HG03521 (cell line): ENCODE measurements around the gene FANCM.
"Not testable (repeated sequence)": the region's sequence is repeated elsewhere in the genome, so short reads cannot be mapped to it uniquely, and the experiment has no call there.

ENCODE experiments used
- ATAC-seq: cut with Tn5 transposase; IDR thresholded peaks from one replicate; pipeline ENCODE4 v1.9.1; 2021; ENCODE audit warnings: mild to moderate bottlenecking, moderate library complexity; ENCODE audit not compliant: unreplicated experiment

FANCM gene

DNA sequence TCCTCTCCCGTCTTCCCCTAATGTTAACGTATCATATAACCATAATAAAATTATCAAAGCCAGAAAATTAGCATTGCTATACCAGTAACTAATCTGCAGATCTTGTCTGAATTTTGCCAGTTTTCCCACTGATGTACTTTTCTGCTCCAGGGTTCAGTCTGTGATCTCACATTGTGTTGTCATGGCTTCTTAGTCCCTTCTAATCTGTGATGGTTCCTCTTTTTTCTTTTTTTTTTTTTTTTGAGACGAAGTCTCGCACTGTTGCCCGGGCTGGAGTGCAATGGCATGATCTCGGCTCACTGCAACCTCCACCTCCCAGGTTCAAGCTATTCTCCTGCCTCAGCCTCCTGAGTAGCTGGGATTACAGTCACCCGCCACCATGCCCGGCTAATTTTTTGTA lies 6.4 kb downstream of the FANCM start:
- not testable (repeated sequence) for ATAC-seq

DNA sequence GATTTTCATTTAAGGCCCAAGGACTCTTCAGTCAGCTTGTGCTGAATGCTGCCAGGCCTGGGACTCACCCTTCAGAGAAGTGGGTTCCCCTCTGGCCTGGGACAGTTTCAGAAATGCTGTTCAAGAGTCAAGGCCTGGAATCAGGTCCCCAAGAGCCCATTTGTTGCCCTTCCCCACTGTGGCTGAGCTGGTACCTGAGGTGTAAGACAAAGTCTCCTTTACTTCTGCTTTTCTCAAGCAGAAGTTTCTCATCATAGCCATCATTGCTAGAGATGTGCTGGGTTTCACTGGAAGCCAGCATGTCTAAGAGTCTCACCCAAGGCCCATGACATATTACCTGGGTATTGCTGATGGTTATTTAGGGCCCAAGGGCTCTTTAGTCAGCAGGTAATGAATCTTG lies 8.9 kb downstream of the FANCM start:
- ATAC-seq, result peak; percentile 50

DNA sequence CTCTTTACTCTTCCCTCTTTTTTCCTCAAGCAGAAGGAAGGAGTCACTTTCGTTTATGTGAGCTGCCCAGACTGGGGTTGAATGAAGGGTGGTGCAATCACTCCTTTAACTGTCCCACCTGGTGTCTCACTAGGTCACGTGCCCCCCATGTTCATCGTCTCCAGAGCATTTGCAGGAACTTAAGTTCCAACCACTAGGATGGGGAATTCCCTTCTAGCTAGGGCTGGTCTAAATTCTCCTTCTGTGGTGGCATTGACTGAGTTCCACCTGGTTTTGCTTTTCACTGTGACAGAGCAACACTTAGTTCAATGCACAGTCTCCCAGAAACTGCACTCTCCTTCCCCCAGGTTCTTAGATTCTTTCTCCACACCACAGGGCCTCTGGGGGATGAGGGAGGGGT lies 9.5 kb downstream of the FANCM start:
- ATAC-seq, result no peak

DNA sequence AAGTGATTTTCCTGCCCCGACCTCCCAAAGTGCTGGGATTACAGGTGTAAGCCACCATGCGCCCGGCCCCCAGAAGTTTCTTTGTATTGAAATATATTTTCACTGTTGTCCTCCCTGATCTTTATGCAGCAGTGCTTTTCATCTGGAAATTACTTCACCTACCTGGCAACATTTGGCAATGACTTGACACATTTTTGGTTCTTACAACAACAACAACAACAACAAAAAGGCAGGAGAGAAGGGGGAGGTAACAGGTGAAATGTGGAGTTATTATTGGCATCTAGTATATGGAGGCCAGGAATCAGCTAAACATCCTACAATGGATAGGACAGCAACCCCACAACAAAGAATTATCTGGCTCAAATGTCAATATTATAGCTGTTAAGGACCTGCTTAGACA lies 13.9 kb downstream of the FANCM start:
- ATAC-seq, result no peak

DNA sequence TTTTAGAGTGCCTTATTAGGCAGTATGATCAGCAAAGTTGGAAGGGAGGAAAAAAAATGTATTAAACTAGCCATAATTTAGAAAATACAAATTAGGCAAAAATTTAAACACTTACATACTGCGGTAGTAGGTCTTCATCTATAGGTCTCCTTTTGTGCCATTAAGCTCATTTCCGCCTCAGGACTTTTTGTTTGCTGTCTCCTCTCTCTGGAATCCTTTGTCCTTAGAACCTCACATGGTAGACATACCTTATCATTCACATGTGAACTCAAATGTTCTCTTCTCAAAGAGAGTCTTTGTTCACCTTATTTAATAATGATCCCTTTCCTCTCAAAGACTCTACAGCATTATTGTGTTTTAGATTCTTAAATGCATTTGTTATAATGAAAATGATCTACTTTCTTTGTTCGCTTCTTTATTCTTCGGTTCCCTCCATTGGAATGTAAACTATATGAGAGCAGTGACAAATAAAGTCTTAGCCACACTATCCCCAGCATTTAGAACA lies 14.7 kb downstream of the FANCM start:
- ATAC-seq, result no peak

DNA sequence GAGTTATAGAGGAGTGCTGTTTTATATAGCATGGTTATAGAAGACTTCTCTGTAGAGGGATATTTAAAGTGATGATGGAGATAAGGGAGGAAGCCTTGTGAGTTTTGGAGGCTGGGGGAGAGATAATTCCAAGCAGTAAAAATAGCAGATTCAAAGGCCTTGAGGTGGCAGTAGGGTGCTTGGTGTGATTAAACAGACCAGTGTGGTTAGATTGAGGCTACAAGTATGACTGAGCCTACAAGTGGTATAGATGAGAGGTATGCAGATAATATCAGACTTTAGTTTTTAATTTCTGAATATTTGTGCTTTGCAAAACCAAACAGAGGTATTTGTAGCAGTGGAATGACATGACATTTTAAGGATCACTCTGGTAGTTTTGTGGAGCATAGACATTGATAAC lies 20.3 kb downstream of the FANCM start:
- peak; percentile 46 for ATAC-seq

DNA sequence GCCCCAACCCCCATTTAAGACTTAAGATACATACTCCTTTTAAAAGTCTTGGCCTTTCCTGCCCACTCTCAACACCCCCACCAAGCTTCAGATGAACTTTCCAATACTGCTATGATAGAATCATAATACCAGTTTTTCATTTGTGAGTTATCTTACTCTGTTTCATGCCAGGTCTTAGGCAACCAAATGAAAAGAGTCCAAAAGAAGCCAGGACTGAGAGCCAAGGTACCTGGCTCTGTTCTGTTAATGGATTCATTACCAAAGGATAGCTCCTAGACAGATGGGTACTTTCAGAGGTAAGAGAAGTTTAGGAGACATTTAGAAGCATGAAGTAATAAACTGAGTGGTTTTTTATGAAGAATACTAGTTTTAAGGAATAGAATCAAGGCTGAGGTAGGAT lies 34.2 kb downstream of the FANCM start:
- ATAC-seq, result no peak

DNA sequence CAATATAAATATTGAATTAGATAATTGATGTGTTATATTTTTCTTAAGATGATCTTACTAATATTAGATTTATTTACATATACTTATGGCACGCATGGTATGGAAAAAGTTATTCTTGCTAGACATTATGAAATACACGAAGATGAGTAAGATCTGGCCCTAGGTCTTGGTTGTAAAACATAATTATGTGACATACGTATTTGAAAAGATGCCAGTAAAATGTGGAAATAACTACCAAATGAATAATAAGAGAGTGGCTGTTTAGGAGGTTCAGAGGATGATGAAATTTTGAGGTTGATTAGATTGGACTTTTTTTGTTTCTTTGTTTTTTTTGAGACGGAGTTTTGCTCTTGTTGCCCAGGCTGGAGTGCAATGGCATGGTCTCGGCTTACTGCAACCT lies 41.3 kb downstream of the FANCM start:
- no peak for ATAC-seq

DNA sequence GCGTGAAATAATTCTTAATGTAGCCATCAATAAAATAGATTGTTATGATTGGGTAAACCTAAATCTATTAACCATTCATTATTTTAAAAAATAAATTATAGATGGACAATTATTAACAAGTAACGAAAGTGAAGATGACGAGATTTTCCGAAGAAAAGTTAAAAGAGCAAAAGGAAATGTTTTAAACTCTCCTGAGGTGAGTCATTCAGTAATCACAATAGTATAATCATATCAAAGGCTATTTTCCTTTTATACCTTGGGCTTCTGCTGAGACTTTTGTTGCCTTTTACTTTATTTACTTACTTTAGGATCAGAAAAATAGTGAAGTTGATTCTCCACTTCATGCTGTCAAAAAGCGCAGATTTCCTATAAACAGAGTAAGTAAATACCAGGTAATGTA lies 45.6 kb downstream of the FANCM start:
- ATAC-seq, result no peak

DNA sequence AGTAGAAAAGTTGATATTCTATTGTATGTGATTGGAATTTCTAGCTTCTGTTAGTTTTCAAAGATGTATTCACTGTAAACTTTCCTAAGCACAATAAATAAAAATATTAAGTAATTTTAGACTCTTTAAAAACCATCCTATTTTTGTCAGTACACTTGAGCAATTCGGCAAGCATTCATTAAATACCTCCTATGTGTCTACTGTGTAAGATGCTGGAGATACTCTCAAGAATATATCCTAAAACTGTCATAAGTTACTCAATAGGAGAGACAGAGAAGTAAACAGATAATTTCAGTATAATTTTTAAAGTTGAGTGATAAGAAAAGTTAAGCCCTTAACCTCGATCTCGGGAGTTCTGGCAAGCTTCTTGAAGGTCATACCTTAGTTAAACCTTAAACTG lies 46.1 kb downstream of the FANCM start:
- no peak for ATAC-seq

DNA sequence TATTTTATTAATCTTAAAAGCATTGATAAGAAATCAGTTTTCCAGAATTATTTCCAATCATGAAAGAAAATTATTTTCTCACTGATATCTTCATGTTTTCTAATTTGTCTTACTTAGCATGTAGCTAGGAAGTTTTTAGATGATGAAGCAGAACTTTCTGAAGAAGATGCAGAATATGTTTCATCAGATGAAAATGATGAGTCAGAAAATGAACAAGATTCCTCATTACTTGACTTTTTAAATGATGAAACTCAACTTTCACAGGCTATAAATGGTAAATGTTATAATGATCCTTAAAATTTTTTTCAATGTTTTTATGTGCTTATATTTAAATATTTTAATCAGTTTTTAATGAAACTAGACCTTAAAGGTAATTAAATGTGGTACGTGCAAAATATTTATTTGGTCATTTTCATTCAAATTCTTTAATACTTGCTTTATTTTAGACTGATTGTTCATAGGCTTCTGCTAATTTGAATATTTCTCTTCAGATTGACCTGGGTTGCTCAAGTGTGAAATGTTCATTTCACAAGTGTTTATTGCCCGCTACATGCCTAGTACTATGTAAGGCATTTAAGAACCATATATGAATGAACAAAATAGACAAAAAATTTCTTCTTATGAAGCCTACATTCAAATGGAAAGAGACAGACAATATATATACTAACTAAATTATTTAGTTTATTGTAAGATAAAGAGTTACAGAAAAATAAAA lies 49.5 kb downstream of the FANCM start:
- ATAC-seq, result no peak

DNA sequence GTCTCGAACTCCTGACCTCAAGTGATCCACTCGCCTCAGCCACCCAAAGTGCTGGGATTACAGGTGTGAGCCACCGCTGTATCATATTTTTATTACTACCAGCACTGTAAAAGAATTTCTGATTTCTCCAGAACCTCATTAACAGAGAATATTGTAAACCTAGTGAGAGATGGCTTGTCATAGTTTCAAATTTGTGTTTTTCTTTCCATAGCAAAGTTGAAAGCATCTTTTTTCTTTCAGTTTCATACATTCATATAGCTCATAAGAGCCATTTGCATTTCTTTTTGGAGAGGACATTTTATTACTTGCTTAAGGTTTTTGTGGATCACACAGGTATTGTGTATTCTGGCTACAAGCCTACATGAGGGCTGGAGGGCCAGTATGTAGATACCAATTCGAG lies 59.2 kb downstream of the FANCM start:
- no peak for ATAC-seq

DNA sequence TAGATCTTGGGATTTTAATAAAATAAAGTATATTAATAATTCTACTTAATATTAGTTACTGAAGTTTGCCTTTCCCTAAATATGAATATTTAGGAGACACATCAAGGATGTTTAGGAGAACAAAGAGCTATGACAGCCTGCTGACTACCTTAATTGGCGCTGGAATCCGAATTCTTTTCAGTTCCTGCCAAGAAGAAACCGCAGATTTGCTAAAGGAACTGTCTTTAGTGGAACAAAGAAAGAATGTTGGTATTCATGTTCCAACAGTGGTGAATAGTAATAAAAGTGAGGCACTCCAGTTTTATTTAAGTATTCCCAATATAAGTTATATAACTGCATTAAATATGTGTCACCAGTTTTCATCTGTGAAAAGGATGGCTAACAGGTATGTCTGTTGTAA lies 62.8 kb downstream of the FANCM start:
- no peak for ATAC-seq

DNA sequence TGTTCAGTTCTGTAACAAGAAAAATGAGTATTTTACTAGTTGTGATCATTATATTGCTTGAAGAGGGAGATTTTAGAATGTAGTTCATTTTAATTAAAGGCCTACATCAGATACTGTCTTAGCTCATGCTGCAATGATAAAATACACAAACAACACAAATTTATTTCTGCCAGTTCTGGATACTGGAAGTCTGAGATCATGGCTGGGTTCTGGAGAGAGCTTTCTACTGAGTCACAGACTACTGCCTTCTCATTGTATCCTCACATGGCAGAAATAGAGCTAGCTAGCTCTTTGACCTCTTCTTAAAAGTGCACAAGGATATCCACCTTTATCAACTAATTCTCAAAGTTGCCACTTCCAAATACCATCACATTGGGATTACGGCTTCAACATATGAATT lies 63.5 kb downstream of the FANCM start:
- no peak for ATAC-seq

DNA sequence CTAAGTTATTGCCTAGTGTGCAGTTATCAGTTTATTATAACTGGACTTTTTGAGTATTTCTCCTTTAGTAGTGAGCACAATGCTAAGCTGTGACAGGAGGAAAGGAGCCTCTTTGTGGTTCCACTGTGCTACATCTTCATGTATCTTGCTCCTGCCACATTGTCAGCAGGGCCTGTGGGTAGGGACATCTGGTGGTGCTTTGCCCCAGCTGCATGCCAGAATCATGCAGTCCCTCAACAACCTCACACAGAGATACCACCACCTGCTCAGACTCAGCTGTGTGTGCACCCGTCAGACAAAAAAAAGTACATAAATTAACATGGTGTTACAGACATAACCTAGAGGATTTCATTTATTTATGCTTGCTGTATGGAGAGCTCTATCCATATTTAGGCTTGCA lies 66.2 kb downstream of the FANCM start:
- ATAC-seq, result peak; percentile 77

DNA sequence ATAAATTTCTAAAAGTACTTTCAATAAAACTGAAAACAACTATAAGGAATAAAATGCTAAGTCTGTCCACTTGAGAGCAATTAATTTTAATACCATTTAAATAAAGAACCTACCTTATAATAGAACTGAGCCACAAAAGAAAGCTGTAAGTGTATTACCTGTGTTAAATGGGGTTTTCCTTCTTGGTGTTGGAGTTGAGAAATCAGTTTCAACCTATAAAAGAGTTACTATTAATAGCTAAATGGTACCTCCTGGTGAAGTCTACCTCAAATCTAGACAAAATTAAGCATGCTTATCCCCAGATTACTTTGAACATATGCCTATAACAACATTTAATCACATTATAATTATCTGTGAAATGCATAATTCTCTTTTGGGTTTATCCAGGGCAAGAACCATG lies 68.5 kb downstream of the FANCM start:
- ATAC-seq, result no peak

DNA sequence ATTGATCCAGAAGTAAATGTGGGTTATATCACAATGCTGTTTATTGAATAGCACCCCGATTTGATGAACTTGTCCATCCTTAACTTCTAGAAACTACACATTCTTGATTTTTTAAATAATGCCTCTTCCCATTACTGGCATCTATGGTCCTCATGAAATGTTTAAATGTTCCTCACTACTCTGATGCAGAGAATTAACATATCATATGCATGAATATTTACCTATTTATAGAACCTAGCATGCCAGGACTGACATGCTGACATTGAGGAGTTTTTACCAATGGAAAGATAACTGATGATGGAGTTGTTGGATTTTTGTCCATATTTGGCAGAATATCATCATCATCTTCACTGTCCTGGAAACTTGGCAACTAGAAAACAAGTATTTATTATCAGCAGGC lies 74.4 kb downstream of the FANCM start:
- no peak for ATAC-seq

DNA sequence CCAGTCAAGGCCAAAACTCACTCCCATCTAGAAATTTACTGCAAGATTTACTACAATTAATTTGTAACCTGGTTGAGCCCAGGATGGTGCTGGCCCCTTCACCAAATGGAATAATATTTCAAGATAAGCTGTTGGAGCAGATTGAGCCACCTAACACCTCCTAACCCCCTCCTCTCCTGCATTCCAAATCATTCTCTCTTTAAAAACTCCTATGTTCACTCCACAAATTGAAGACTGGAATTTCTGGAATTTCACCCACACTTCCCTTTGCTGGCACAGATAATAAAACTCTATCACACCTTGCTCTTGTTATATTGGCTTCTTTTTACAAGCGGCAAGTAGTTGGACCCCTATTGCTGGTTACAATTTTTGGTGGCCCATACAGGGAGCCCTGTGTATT lies 75.6 kb downstream of the FANCM start:
- ATAC-seq, result no peak

DNA sequence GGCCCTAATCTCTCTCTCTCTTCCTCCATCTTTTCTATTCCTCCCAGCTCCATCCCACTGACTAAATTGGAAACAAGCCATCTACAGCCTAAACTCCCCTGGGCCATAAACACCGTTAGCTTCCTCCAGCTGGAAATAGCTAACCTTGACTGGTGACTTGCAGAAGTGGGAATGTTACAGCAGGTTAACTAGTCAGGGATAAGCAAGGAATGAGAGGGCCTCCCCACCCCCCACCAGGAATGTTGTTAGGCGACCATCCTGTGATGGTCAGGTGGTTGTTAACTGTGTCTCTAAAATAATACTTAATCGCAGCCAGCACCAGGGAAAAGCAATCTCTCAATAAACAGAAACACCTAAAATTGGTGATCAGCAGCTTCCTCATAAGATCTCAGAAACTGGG lies 76.5 kb downstream of the FANCM start:
- no peak for ATAC-seq

DNA sequence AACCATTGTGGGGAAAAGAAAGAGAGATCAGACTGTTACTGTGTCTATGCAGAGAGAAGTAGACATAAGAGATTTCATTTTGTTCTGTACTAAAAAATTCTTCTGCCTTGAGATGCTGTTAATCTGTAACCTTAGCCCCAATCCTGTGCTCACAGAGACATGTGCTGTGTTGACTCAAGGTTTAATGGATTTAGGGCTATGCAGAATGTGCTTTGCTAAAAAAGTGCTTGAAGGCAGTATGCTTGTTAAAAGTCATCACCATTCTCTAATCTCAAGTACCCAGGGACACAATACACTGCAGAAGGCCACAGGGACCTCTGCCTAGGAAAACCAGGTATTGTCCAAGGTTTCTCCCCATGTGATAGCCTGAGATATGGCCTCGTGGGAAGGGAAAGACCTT lies 78.0 kb downstream of the FANCM start:
- ATAC-seq, result not testable (repeated sequence)

DNA sequence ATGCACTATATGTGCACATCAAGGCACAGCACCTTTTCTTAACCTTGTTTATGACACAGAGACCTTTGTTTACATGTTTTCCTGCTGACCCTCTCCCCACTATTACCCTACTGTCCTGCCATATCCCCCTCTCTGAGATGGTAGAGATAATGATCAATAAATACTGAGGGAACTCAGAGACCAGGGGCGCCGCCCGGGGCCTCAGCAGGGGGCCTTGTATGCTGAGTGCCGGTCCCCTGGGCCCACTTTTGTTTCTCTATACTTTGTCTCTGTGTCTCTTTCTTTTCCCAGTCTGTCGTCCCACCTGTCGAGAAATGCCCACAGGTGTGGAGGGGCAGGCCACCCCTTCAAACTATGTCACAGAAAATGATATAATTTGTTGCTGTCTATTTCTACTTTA lies 78.6 kb downstream of the FANCM start:
- ATAC-seq, result not testable (repeated sequence)

DNA sequence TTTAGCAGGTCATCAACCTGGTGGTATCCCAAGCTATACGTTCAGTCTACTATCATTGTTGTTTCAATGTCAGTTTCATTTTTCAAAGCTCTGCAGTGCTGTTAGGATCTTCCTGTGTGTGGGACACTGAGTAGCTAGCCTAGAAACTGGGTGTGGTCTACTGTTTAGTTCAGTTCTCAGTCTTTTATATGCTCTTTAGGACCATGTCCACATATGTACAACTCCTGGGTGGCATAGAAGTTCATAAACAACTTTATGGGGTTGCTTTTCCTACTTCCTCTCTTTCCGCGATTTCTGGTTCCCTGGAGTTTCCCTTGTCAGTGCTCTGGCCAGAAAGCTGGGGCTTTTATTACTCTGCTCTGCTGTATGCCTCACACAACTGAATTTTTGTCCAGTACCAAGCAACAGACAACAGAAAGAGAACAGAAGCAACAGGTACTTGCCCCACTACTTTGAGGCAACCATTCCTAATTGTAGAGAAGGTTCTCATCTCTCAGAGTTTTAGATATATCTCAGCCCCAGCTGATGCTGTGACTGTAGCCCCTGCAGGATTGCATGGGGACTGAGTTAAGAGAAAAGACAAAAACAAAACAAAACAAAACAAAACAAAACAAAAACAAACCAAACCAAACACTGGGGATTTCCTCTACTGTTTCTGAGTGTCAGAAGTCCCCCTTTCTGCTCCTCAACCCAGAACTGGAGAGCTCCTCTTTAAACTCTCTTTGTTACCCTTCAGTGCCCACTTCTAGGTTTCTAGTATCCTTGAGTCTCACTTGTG lies 86.9 kb downstream of the FANCM start:
- ATAC-seq, result peak; percentile 45
